NT2/D1 (cell line): ENCODE data around the gene CRYBG2.
A peak's percentile ranks its signal among the peaks of the same experiment; 100 is the strongest.

Source experiments
- DNase-seq: peaks from one replicate; pipeline ENCODE4 v3.0.0-alpha.2; 2011; ENCODE audit warnings: low read depth, low spot score
- H3K27me3 ChIP-seq: 2 replicates; pipeline ENCODE4 v1.6.0; 2011; ENCODE audit warnings: mild to moderate bottlenecking; ENCODE audit not compliant: insufficient read length, insufficient read depth
- H3K36me3 ChIP-seq: 2 replicates; pipeline ENCODE4 v1.6.1; 2011; ENCODE audit warnings: mild to moderate bottlenecking, low read length, mixed read lengths; ENCODE audit not compliant: insufficient read depth, insufficient read length
- H3K4me1 ChIP-seq: 2 replicates; pipeline ENCODE4 v1.5.1; 2011; ENCODE audit not compliant: insufficient read depth, insufficient read length
- H3K4me3 ChIP-seq: 2 replicates; pipeline ENCODE4 v1.5.1; 2011; ENCODE audit warnings: low read depth; ENCODE audit not compliant: insufficient read length
- H3K9ac ChIP-seq: 2 replicates; pipeline ENCODE4 v1.6.0; 2011; ENCODE audit warnings: low read depth; ENCODE audit not compliant: insufficient read length
- H3K9me3 ChIP-seq: 2 replicates; pipeline ENCODE4 v1.5.1; 2011; ENCODE audit warnings: mild to moderate bottlenecking, low read length; ENCODE audit not compliant: insufficient read depth
- SUZ12 ChIP-seq: IDR thresholded peaks from 2 replicates; pipeline ENCODE4 v1.6.1; 2011; ENCODE audit not compliant: insufficient read length, insufficient read depth; ENCODE audit errors: extremely low read depth
- YY1 ChIP-seq: IDR thresholded peaks from 2 replicates; pipeline ENCODE4 v1.6.1; 2011; ENCODE audit not compliant: insufficient read length, insufficient read depth
- ZNF274 ChIP-seq: IDR thresholded peaks from 2 replicates; pipeline ENCODE4 v1.6.1; 2011; ENCODE audit warnings: mild to moderate bottlenecking, low read depth, low read length

Gene CRYBG2

GRCh38 chr1:26370591-26371382, 16.9 kb upstream of the CRYBG2 start:
- no peaks in the 10 kb centered on the region for H3K36me3 ChIP-seq
- H3K4me3 ChIP-seq, result no peak overlapping the region
- TF ChIP-seq SUZ12 (no peak), ZNF274 (no peak), YY1 (no peak)
- no peak for DNase-seq
- H3K27me3 ChIP-seq, result no peaks in the 10 kb centered on the region
- H3K9ac ChIP-seq, result no peak overlapping the region
- H3K4me1 ChIP-seq, result peaks cover 7% of the 10 kb centered on the region
- peaks cover 10% of the 10 kb centered on the region; the same call in 1 of the 2 replicates for H3K9me3 ChIP-seq

GRCh38 chr1:26368486-26368885, 14.6 kb upstream of the CRYBG2 start:
- no peaks in the 10 kb centered on the region for H3K36me3 ChIP-seq
- TF ChIP-seq SUZ12, result no peak
- TF ChIP-seq YY1, result no peak
- no peak for TF ChIP-seq ZNF274
- peaks cover 2% of the 10 kb centered on the region for H3K4me1 ChIP-seq
- no peak overlapping the region for H3K4me3 ChIP-seq
- H3K9ac ChIP-seq, result no peak overlapping the region
- H3K27me3 ChIP-seq, result peaks cover 16% of the 10 kb centered on the region
- peaks cover 10% of the 10 kb centered on the region; the same call in 1 of the 2 replicates for H3K9me3 ChIP-seq
- DNase-seq, result no peak

GRCh38 chr1:26368006-26368405, 14.1 kb upstream of the CRYBG2 start:
- DNase-seq, result no peak
- Histone ChIP-seq H3K9ac (no peak overlapping the region), H3K36me3 (no peaks in the 10 kb centered on the region), H3K4me1 (peaks cover 2% of the 10 kb centered on the region), H3K27me3 (peaks cover 18% of the 10 kb centered on the region), H3K4me3 (no peak overlapping the region), H3K9me3 (peaks cover 10% of the 10 kb centered on the region; the same call in 1 of the 2 replicates)
- TF ChIP-seq ZNF274, result no peak
- TF ChIP-seq YY1, result no peak
- TF ChIP-seq SUZ12, result no peak

- H3K4me1 ChIP-seq, result peaks cover 2% of the 10 kb centered on the region
- peaks cover 24% of the 10 kb centered on the region for H3K27me3 ChIP-seq
- H3K9ac ChIP-seq, result no peak overlapping the region
- H3K9me3 ChIP-seq, result peaks cover 10% of the 10 kb centered on the region; the same call in 1 of the 2 replicates
- DNase-seq, result no peak
- no peaks in the 10 kb centered on the region for H3K36me3 ChIP-seq
- no peak for TF ChIP-seq SUZ12
- no peak for TF ChIP-seq YY1
- no peak for TF ChIP-seq ZNF274
- no peak overlapping the region for H3K4me3 ChIP-seq
Observed at GRCh38 chr1:26367441-26367840, 13.5 kb upstream of the CRYBG2 start.

- no peak for DNase-seq
- Histone ChIP-seq H3K27me3 (peaks cover 48% of the 10 kb centered on the region), H3K9ac (no peak overlapping the region), H3K4me1 (peaks cover 16% of the 10 kb centered on the region), H3K36me3 (no peaks in the 10 kb centered on the region), H3K4me3 (no peak overlapping the region), H3K9me3 (no peaks in the 10 kb centered on the region)
- TF ChIP-seq ZNF274, result no peak
- no peak for TF ChIP-seq YY1
- no peak for TF ChIP-seq SUZ12
Observed at GRCh38 chr1:26364956-26365355, 11.0 kb upstream of the CRYBG2 start.

- H3K9me3 ChIP-seq, result no peaks in the 10 kb centered on the region
- peaks cover 59% of the 10 kb centered on the region for H3K27me3 ChIP-seq
- TF ChIP-seq ZNF274, result no peak
- no peak for TF ChIP-seq YY1
- TF ChIP-seq SUZ12, result no peak
- no peaks in the 10 kb centered on the region for H3K36me3 ChIP-seq
- H3K9ac ChIP-seq, result no peak overlapping the region
- H3K4me1 ChIP-seq, result peaks cover 16% of the 10 kb centered on the region
- H3K4me3 ChIP-seq, result no peak overlapping the region
- peak; percentile 91 for DNase-seq
Observed at GRCh38 chr1:26363549-26364448, 9.9 kb upstream of the CRYBG2 start.

GRCh38 chr1:26362331-26362730, 8.4 kb upstream of the CRYBG2 start:
- no peak for DNase-seq
- H3K4me3 ChIP-seq, result no peak overlapping the region
- no peak for TF ChIP-seq YY1
- no peak for TF ChIP-seq ZNF274
- TF ChIP-seq SUZ12, result no peak
- H3K9me3 ChIP-seq, result no peaks in the 10 kb centered on the region
- H3K4me1 ChIP-seq, result peaks cover 20% of the 10 kb centered on the region
- H3K27me3 ChIP-seq, result peaks cover 62% of the 10 kb centered on the region
- H3K36me3 ChIP-seq, result no peaks in the 10 kb centered on the region
- no peak overlapping the region for H3K9ac ChIP-seq
